Neural progenitor cell (in vitro differentiated cells): Measurements from ENCODE around the gene PLCH2. TPM values are rescaled to one million over a fixed set of nuclear protein-coding genes. Genes with fewer than 3 reads are reported as not detected.

Experiments used
- DNase-seq: peaks from one replicate; pipeline ENCODE4 v3.0.0-alpha.2; 2016; ENCODE audit warnings: low spot score
- H2AFZ ChIP-seq: fragments of 200-600 bp; sonication (generic); replicated peaks from 2 replicates; pipeline ENCODE4 v1.6.1; 2016; ENCODE audit warnings: antibody characterized with exemption
- H3F3A ChIP-seq: fragments of 200-600 bp; sonication (generic); 2 replicates; pipeline ENCODE4 v1.6.1; 2016; ENCODE audit warnings: antibody characterized with exemption, low read depth
- H3K27ac ChIP-seq: fragments of 200-600 bp; sonication (generic); 2 replicates; pipeline ENCODE4 v1.5.1; 2016; ENCODE audit warnings: mild to moderate bottlenecking
- H3K27me3 ChIP-seq: fragments of 200-600 bp; sonication (generic); 2 replicates; pipeline ENCODE4 v1.6.1; 2016; ENCODE audit warnings: mild to moderate bottlenecking, moderate library complexity
- H3K36me3 ChIP-seq: fragments of 200-600 bp; sonication (generic); 2 replicates; pipeline ENCODE4 v1.5.1; 2016
- H3K4me1 ChIP-seq: fragments of 200-600 bp; sonication (generic); 2 replicates; pipeline ENCODE4 v1.6.1; 2016; ENCODE audit warnings: mixed run types
- H3K4me2 ChIP-seq: fragments of 200-600 bp; sonication (generic); 2 replicates; pipeline ENCODE4 v1.6.1; 2016
- H3K4me3 ChIP-seq: fragments of 200-600 bp; sonication (generic); 2 replicates; pipeline ENCODE4 v1.5.1; 2016
- H3K79me2 ChIP-seq: fragments of 200-600 bp; sonication (generic); 2 replicates; pipeline ENCODE4 v1.6.1; 2016; ENCODE audit warnings: low read depth
- H3K9ac ChIP-seq: fragments of 200-600 bp; sonication (generic); 2 replicates; pipeline ENCODE4 v1.6.1; 2016
- H3K9me3 ChIP-seq: fragments of 200-600 bp; sonication (generic); 2 replicates; pipeline ENCODE4 v1.5.1; 2016; ENCODE audit warnings: low read depth
- H4K20me1 ChIP-seq: fragments of 200-600 bp; sonication (generic); 2 replicates; pipeline ENCODE4 v1.6.1; 2016; ENCODE audit warnings: low read depth
- H3K27ac Mint-ChIP-seq: 3 replicates; pipeline ENCODE4 v1.8.0; 2021; ENCODE audit warnings: mixed read lengths
- H3K27me3 Mint-ChIP-seq: 2 replicates; pipeline ENCODE4 v1.8.0; 2022; ENCODE audit warnings: low read depth, mild to moderate bottlenecking, inconsistent platforms, moderate library complexity, mixed read lengths; ENCODE audit not compliant: insufficient read depth
- H3K36me3 Mint-ChIP-seq: 3 replicates; pipeline ENCODE4 v1.8.0; 2021; ENCODE audit warnings: mixed read lengths
- H3K4me1 Mint-ChIP-seq: 3 replicates; pipeline ENCODE4 v1.8.0; 2021; ENCODE audit warnings: mixed read lengths
- H3K4me3 Mint-ChIP-seq: 3 replicates; pipeline ENCODE4 v1.8.0; 2021; ENCODE audit warnings: mild to moderate bottlenecking, moderate library complexity, mixed read lengths
- H3K9me3 Mint-ChIP-seq: 3 replicates; pipeline ENCODE4 v1.8.0; 2020; ENCODE audit warnings: mixed read lengths
- CTCF ChIP-seq: fragments of 200-600 bp; sonication (generic); IDR thresholded peaks from 2 replicates; pipeline ENCODE4 v1.5.1; 2017; ENCODE audit warnings: antibody characterized with exemption, mild to moderate bottlenecking
- EZH2 ChIP-seq: fragments of 200-600 bp; sonication (generic); IDR thresholded peaks from 2 replicates; pipeline ENCODE4 v1.6.1; 2017; ENCODE audit warnings: antibody characterized with exemption, mild to moderate bottlenecking, moderate library complexity
- EZH2phosphoT487 ChIP-seq: fragments of 200-600 bp; sonication (generic); IDR thresholded peaks from 2 replicates; pipeline ENCODE4 v1.6.1; 2017; ENCODE audit warnings: antibody characterized with exemption
- total RNA-seq: library from RNA; depleted of rRNA; stranded (reverse); fragments of >200 nt; gene quantifications from 2 replicates; pipeline ENCODE4 v1.2.3, GENCODE V29; 2015; ENCODE audit warnings: low replicate concordance

The PLCH2 gene
- total RNA-seq, 1 donor from 2014 or later, result 0.54 TPM

- no peaks in the 10 kb centered on the region for H3K4me1 Mint-ChIP-seq
- no peak overlapping the region for H3K9ac ChIP-seq
- H3K4me1 ChIP-seq, result no peaks in the 10 kb centered on the region
- no peaks in the 10 kb centered on the region for H3K79me2 ChIP-seq
- peaks cover 4% of the 10 kb centered on the region for H3K27me3 Mint-ChIP-seq
- no peak overlapping the region for H3K4me3 Mint-ChIP-seq
- no peak overlapping the region for H2AFZ ChIP-seq
- H3K9me3 Mint-ChIP-seq, result no peaks in the 10 kb centered on the region
- H3K9me3 ChIP-seq, result no peaks in the 10 kb centered on the region
- H3F3A ChIP-seq, result no peaks in the 10 kb centered on the region
- peaks cover 7% of the 10 kb centered on the region for H3K36me3 Mint-ChIP-seq
- TF ChIP-seq CTCF (no peak), EZH2 (no peak), EZH2phosphoT487 (no peak)
- no peak overlapping the region for H3K27ac Mint-ChIP-seq
- no peak overlapping the region for H3K4me2 ChIP-seq
- H4K20me1 ChIP-seq, result peaks cover 49% of the 10 kb centered on the region
- H3K27me3 ChIP-seq, result no peaks in the 10 kb centered on the region
- no peak for DNase-seq
- H3K27ac ChIP-seq, result no peak overlapping the region
- H3K4me3 ChIP-seq, result no peak overlapping the region
- H3K36me3 ChIP-seq, result no peaks in the 10 kb centered on the region
Observed at GRCh38 chr1:2510366-2511155, 34.5 kb downstream of the PLCH2 start.

- Mint-ChIP-seq H3K4me3 (no peak overlapping the region), H3K36me3 (peaks cover 9% of the 10 kb centered on the region), H3K9me3 (no peaks in the 10 kb centered on the region), H3K27me3 (peaks cover 2% of the 10 kb centered on the region), H3K4me1 (no peaks in the 10 kb centered on the region), H3K27ac (no peak overlapping the region)
- H3K27me3 ChIP-seq, result no peaks in the 10 kb centered on the region
- H3K27ac ChIP-seq, result no peak overlapping the region
- no peaks in the 10 kb centered on the region for H3K9me3 ChIP-seq
- H3K36me3 ChIP-seq, result no peaks in the 10 kb centered on the region
- H3K4me3 ChIP-seq, result no peak overlapping the region
- peaks cover 44% of the 10 kb centered on the region for H4K20me1 ChIP-seq
- no peaks in the 10 kb centered on the region for H3K4me1 ChIP-seq
- no peak overlapping the region for H3K4me2 ChIP-seq
- TF ChIP-seq CTCF (no peak), EZH2 (no peak), EZH2phosphoT487 (no peak)
- H2AFZ ChIP-seq, result no peak overlapping the region
- H3F3A ChIP-seq, result no peaks in the 10 kb centered on the region
- no peak overlapping the region for H3K9ac ChIP-seq
- H3K79me2 ChIP-seq, result no peaks in the 10 kb centered on the region
- DNase-seq, result no peak
Observed at GRCh38 chr1:2512862-2513421, 36.9 kb downstream of the PLCH2 start.

GRCh38 chr1:2513939-2514652, 38.0 kb downstream of the PLCH2 start:
- Histone ChIP-seq H3K27ac (no peak overlapping the region), H3K4me2 (no peak overlapping the region), H2AFZ (no peak overlapping the region), H3K9ac (no peak overlapping the region), H3K4me1 (no peaks in the 10 kb centered on the region), H3K9me3 (no peaks in the 10 kb centered on the region), H3K36me3 (no peaks in the 10 kb centered on the region), H3K79me2 (no peaks in the 10 kb centered on the region), H3K27me3 (no peaks in the 10 kb centered on the region), H4K20me1 (peaks cover 46% of the 10 kb centered on the region), H3K4me3 (no peak overlapping the region), H3F3A (no peaks in the 10 kb centered on the region)
- TF ChIP-seq EZH2phosphoT487 (no peak), CTCF (no peak)
- DNase-seq, result no peak
- Mint-ChIP-seq H3K36me3 (peaks cover 7% of the 10 kb centered on the region), H3K4me3 (no peak overlapping the region), H3K27ac (no peak overlapping the region), H3K9me3 (no peaks in the 10 kb centered on the region), H3K27me3 (peaks cover 2% of the 10 kb centered on the region), H3K4me1 (no peaks in the 10 kb centered on the region)
